ENCODE results near the gene KLKB1.
"Not testable (repeated sequence)": the region's sequence is repeated elsewhere in the genome, so short reads cannot be mapped to it uniquely, and the experiment has no call there.

The KLKB1 gene

GRCh38 chr4:186227744-186228513 lies 622 bp downstream of the KLKB1 start:
- no peak for DNase-seq

- no peak for DNase-seq
Measured at GRCh38 chr4:186228514-186228894, 1.2 kb downstream of the KLKB1 start.

GRCh38 chr4:186234367-186234766 lies 7.1 kb downstream of the KLKB1 start:
- no peak for DNase-seq

GRCh38 chr4:186236126-186236525 lies 8.8 kb downstream of the KLKB1 start:
- no peak for DNase-seq

- no peak for DNase-seq
Measured at GRCh38 chr4:186240452-186240847, 13.1 kb downstream of the KLKB1 start.

GRCh38 chr4:186240848-186241491 lies 13.7 kb downstream of the KLKB1 start:
- no peak for DNase-seq

- DNase-seq, result no peak
Measured at GRCh38 chr4:186241616-186242015, 14.3 kb downstream of the KLKB1 start.

GRCh38 chr4:186242031-186242430 lies 14.7 kb downstream of the KLKB1 start:
- not testable (repeated sequence) for DNase-seq

- DNase-seq, result no peak
Measured at GRCh38 chr4:186243331-186243730, 16.0 kb downstream of the KLKB1 start.

GRCh38 chr4:186244835-186245234 lies 17.5 kb downstream of the KLKB1 start:
- DNase-seq, result no peak

GRCh38 chr4:186247062-186247752 lies 19.9 kb downstream of the KLKB1 start:
- not testable (repeated sequence) for DNase-seq

GRCh38 chr4:186248643-186249042 lies 21.3 kb downstream of the KLKB1 start:
- no peak for DNase-seq

- no peak for DNase-seq
Measured at GRCh38 chr4:186249785-186250754, 22.8 kb downstream of the KLKB1 start.

GRCh38 chr4:186250760-186251159 lies 23.5 kb downstream of the KLKB1 start:
- no peak for DNase-seq

GRCh38 chr4:186255122-186255521 lies 27.8 kb downstream of the KLKB1 start:
- DNase-seq, result no peak

GRCh38 chr4:186258216-186258811 lies 31.0 kb downstream of the KLKB1 start:
- no peak for DNase-seq

- DNase-seq, result no peak
Measured at GRCh38 chr4:186260117-186260503, 32.8 kb downstream of the KLKB1 start.

GRCh38 chr4:186260504-186261448 lies 33.5 kb downstream of the KLKB1 start:
- DNase-seq, result no peak

- DNase-seq, result no peak
Measured at GRCh38 chr4:186264660-186265059, 37.4 kb downstream of the KLKB1 start.

GRCh38 chr4:186265250-186265649 lies 37.9 kb downstream of the KLKB1 start:
- not testable (repeated sequence) for DNase-seq

All from NCI-H1417 treated with DMSO at 0.1 percent for 48 hours (cell line).